Endothelial cell of umbilical vein (primary cell): ENCODE results near the gene FOXN1.

ENCODE experiments used
- EZH2 ChIP-seq: IDR thresholded peaks from 2 replicates; pipeline ENCODE4 v1.6.1; 2012; ENCODE audit warnings: borderline replicate concordance, low read depth, mild to moderate bottlenecking, moderate library complexity, low read length, inconsistent platforms; ENCODE audit not compliant: severe bottlenecking
- FOS ChIP-seq: IDR thresholded peaks from 2 replicates; pipeline ENCODE4 v1.6.1; 2011; ENCODE audit warnings: mild to moderate bottlenecking, low read length, moderate library complexity, borderline replicate concordance; ENCODE audit not compliant: insufficient read depth
- MYC ChIP-seq: IDR thresholded peaks from one replicate; pipeline ENCODE4 v1.6.1; 2011; ENCODE audit warnings: mild to moderate bottlenecking, low read depth, low read length
- POLR2A ChIP-seq: IDR thresholded peaks from 2 replicates; pipeline ENCODE4 v1.6.1; 2012; ENCODE audit warnings: low read depth, mild to moderate bottlenecking, control low read depth, low read length
- POLR2AphosphoS5 ChIP-seq: IDR thresholded peaks from 2 replicates; pipeline ENCODE4 v1.6.1; 2012; ENCODE audit warnings: low read depth, mild to moderate bottlenecking, control low read depth, low read length, moderate library complexity; ENCODE audit not compliant: insufficient read depth
- TF ChIP-seq, protein P1 (sequence below), 2 donors: IDR thresholded peaks; 1 replicate in 1 of 2; 2 replicates in 1 of 2; pipeline ENCODE4 v1.5.1; 2011; ENCODE audit warnings: low read length in 2 of 2, mild to moderate bottlenecking in 2 of 2, moderate library complexity in 2 of 2, control low read depth in 1 of 2, inconsistent platforms in 1 of 2, low read depth in 1 of 2; ENCODE audit not compliant: insufficient read depth in 1 of 2; ENCODE audit errors: extremely low read depth in 1 of 2
- TF ChIP-seq, protein P2 (sequence below): IDR thresholded peaks from 2 replicates; pipeline ENCODE4 v1.6.1; 2011; ENCODE audit not compliant: insufficient read depth, insufficient read length

DNA sequence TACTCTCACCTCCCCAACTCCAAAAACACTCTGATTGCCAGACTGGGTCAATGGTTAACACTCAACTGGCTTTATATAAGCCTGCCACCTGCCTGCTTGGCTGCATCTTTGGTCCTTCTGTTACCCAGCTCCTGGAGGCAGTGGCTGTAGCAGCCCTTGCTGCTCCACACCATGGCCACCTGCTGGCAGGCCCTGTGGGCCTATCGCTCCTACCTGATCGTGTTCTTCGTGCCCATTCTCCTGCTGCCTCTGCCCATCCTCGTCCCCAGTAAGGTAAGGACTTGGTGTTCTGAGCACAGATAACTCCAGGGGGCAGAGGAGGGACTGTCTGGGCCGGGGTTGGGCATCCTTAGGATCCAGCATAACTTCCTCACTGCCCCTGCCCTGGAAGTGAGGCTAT is 32.6 kb upstream of the FOXN1 start, which contains the start of gene SLC13A2:
- TF ChIP-seq POLR2A = no peak
- TF ChIP-seq, protein P1, sequence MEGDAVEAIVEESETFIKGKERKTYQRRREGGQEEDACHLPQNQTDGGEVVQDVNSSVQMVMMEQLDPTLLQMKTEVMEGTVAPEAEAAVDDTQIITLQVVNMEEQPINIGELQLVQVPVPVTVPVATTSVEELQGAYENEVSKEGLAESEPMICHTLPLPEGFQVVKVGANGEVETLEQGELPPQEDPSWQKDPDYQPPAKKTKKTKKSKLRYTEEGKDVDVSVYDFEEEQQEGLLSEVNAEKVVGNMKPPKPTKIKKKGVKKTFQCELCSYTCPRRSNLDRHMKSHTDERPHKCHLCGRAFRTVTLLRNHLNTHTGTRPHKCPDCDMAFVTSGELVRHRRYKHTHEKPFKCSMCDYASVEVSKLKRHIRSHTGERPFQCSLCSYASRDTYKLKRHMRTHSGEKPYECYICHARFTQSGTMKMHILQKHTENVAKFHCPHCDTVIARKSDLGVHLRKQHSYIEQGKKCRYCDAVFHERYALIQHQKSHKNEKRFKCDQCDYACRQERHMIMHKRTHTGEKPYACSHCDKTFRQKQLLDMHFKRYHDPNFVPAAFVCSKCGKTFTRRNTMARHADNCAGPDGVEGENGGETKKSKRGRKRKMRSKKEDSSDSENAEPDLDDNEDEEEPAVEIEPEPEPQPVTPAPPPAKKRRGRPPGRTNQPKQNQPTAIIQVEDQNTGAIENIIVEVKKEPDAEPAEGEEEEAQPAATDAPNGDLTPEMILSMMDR (IDR thresholded peaks at IDR 0.05; ENCODE audit: extremely low read depth in 1 of 2, insufficient read depth in 1 of 2, low read depth in 1 of 2, low read length in 2 of 2) = no peak
- no peak for TF ChIP-seq POLR2AphosphoS5
- TF ChIP-seq MYC = no peak
- TF ChIP-seq EZH2 = no peak
- no peak for TF ChIP-seq FOS
- TF ChIP-seq, protein P2, sequence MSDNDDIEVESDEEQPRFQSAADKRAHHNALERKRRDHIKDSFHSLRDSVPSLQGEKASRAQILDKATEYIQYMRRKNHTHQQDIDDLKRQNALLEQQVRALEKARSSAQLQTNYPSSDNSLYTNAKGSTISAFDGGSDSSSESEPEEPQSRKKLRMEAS = no peak
